Activated effector memory CD4-positive, alpha-beta T cell treated with anti-CD3 and anti-CD28 coated beads, Interleukin-2, amount 50 U/mL, for 16 hours (primary cell): ENCODE measurements around the gene CTSD.

Experiments
- DNase-seq: peaks from one replicate; pipeline ENCODE4 v3.0.0-alpha.2; 2020

Gene CTSD

DNA sequence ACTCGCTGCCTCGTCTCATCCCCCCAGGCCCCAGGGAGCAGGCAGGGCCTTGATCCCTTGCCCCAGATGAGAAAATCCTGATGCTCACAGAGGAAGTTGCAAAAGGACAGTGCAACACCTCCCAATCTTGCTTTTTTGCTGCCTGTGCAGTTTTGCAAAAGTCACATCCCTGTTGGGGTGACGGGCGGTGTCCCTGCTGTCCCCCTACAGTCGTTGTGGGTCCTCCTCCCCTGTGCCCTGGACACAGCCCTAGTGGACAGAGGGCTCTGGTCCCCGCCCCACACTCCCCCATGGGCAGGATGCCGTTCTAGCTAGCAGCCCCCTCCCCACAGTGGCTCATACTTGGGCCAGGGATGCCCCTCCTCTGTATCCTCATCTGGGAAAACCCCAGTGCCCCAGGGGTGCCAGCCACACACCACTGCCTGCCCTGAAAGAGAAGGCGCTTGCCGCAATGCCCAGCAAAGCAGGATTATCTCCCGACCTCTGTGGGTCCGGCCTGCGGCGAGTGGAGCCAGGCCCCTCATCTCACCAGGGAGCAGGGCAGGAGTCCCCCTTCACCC, 18.4 kb upstream of the CTSD start:
- no peak for DNase-seq

DNA sequence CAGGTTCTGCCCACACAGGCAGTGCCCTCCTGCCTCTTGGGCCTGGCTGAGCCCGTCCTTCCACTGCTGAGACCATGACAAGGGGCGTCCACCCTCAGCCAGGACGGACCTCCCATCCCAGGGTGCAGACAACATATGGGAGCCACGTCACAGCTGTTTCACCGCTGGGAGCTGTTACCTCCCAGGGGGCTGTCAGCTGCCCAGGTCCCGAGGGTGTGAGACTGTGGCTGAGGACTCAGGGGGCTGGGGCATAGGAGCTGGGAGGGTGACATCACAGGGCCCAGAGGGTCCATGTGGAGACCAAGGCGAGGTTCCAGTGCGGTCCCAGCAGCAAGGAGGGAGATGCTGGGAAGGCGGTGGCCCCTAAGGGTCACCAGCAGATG, 17.9 kb upstream of the CTSD start:
- no peak for DNase-seq

DNA sequence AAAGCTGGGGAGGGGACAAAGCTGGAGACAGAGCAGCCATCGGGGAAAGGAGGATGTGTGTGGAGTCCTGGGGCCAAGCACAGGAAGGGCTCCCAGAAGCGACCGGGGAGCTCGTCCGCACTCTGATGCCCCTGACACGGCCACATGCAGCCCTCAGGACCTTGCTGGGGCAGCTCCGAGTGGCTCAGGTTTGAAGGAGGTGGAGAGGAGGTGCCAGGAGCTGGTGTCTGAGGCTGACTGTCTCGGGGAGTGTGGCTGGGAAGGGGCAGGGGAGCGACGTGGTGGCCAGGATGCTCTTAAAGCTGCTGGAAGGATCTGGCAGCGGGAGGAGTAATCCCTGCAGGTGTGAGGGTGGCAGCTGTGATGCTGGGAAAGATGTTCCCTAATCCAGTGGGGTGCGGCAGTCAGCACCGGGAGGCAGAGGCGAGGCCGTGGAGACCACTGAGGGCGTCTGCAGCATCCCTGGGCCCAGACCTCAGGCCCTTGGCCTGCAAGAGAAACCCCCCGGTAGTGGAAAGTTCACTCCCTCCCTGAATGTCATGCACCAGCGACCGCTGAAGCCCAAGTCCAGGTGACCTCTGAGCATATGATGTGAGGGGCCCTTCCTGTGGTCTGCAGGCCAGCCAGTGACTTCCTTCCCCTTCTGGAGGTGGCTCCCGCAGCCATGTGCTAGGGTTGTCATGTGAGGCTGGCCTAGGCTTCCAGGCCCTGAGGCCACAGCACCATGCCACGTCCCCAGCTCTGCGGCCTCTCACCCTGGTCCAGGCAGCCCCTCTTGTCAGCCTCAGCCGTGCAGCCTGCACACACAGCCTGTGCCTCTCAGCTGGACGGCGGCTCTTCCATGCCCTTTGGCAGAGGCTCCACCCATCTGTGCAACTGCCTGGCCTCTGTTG, 17.2 kb upstream of the CTSD start:
- no peak for DNase-seq

DNA sequence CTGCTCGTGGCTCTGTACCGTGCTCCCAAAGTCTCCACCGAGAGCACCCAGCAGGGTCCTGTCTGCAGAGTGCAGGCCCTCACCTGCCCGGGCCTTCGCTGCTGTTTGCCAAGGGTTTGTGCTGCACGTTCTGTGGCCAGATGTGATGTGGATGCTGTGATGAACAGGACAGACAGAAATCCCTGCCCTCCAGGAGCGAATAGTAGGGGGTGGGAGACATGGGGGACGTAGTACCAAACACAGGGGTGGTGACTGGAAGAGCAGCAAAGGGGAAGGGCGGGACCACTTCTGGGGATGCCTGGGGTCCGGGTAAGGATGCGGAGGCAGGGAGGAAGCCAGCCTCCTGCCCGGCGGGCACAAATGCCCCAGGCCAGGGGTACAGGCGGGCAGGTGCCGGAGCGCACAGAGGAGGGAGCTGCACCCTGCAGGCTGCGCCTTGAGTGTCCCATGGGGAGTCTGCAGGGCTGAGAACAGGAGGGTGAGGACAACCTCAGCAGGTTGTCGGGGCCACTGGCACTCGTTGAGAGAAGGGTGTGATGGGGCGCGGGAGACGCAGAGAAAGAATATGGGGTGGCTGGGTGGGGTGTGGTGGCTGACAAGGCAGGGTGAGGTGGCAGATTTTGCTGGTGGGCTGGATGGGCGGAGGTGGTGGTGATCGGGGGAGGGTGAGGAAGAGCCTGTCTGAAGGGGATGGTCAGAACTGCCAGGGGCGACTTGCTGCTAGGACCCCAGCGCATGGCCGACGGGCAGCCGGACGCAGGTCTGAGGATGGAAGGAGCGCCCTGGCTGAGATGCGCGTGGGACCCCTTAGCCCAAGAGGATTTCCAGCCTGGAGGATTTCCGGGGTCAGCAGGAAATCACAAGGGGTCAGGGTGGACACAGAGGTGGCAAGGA, 16.3 kb upstream of the CTSD start:
- no peak for DNase-seq

- peak; percentile 59 for DNase-seq
These were observed 15.5 kb upstream of the CTSD start for GRCh38 chr11:1779034-1779805.

DNA sequence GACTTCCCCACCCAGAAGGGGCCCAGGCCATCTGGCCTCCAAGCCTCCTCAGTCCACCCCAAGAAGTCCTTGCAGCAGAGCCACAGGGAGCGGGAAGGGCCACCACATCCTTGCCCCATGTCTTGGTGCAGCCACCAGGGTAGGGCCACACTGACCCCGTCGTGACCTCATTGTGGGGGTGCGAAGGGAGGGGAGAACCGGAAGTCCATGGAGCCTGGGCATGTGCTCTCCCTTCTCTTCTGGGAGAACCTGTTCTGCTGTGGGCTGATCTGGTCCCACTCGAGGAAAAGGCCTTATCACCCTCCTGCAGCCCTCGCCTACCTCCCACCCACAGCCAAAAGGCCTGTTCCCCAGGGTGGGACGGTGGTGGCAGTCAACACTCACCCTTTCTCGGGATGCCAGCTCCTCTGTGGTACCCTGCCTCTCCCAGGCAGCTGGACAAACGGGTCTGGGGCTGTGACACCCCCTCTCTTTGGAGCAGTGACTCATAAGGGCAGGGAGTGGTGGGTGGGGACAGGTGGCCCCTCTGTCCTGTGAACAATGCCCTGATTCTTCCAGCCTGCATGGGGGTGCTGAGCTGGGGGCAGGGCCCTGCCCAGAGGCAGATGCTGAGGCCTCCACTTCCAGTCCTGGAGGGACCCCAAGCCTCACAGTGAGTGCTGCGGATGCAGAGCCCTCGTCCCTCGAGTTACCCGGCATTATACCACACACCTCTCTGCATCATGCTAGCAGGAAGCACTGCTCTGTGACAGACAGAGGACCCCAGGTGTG, 14.6 kb upstream of the CTSD start:
- no peak for DNase-seq

- no peak for DNase-seq
These were observed 14.0 kb upstream of the CTSD start for GRCh38 chr11:1777737-1778136.

GRCh38 chr11:1776944-1777715, 13.4 kb upstream of the CTSD start:
- no peak for DNase-seq

GRCh38 chr11:1776331-1776851, 12.7 kb upstream of the CTSD start:
- peak; percentile 47 for DNase-seq

GRCh38 chr11:1774886-1775285, 11.2 kb upstream of the CTSD start:
- peak; percentile 36 for DNase-seq

- peak; percentile 24 for DNase-seq
These were observed 10.3 kb upstream of the CTSD start for GRCh38 chr11:1773994-1774550.

DNA sequence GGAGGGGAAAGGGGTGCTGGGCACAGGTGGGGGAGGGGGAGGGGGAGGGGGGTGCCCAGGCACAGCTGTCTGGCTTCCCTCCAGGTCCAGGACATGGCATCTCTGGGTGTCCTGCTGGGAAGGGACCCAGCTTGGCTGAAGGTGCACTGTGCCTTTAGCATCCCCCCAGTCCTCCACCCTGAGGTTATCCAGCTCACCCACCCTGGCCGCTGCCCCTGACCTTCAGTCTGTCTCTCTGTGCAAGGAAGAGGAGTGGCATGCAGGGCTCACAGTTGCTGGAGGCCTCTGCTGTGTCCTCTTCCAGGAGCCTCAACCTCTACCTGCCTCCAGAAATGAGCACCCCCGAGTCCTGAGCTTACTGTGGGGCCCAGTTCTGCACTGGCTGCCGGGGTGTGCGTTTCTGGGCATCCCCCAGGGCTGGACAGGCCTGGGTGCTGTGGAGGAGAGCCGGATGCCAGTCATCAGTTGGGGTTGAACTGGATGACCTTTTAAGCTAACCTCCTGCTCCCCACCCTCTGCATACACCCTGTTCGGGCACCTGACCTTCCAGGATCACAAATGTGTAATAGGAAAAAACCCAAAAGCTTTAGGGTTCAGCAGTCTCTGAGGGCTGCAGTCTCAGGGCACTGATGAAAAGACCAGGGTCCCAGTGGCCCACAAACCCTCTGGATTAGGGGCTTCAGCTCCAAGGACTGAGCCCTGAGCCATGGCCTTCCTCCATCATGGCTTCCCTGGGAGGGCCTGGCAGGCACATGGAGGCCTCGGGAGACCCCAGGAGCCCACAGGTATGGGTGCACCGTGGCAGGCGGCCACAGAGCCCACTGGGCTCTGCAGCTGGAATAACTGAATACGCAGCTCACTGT, 9.6 kb upstream of the CTSD start:
- no peak for DNase-seq

DNA sequence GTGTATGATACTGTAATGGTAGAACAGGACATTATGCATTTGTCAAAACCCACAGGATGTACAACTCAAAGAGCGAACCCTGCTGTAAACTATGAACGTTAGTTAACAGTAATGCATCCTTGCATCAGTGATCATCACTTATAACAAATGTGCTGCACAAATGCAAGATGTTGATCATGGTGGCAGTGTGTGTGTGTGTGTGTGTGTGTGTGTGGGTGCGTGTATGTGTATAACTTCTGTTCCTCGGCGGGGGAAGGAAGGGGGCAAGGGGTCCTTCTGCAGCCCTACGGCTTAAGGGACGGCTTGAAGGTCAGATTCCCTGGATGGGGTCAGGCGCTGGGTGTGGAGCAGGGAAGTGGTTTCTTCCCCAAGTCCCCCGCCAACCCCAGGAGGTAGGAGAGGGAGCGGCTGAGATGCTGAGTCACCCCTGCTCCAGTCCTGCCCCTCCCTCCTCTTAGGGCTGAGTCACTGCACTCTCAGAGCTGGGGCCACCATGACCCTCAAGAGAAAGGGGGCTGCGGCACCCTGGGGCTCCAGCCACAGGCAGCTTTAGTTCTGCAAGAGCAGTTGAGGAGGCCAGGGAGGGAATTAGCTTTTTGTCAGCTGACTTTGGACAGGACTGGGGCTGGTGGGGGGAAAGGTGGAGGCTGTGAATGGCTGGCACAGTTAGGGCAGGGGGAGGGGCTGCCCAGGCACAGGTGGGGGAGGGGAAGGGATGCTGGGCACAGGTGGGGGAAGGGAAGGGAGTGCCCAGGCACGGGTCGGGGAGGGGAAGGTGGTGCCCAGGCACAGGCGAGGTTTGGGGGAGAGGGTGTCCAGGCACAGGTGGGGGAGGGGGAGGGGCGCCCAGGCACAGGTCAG, 8.8 kb upstream of the CTSD start:
- DNase-seq = peak; percentile 85

GRCh38 chr11:1771700-1772099, 8.0 kb upstream of the CTSD start:
- DNase-seq = peak; percentile 36

- peak; percentile 49 for DNase-seq
These were observed 7.5 kb upstream of the CTSD start for GRCh38 chr11:1771273-1771672.

- no peak for DNase-seq
These were observed 6.8 kb upstream of the CTSD start for GRCh38 chr11:1770528-1770927.

DNA sequence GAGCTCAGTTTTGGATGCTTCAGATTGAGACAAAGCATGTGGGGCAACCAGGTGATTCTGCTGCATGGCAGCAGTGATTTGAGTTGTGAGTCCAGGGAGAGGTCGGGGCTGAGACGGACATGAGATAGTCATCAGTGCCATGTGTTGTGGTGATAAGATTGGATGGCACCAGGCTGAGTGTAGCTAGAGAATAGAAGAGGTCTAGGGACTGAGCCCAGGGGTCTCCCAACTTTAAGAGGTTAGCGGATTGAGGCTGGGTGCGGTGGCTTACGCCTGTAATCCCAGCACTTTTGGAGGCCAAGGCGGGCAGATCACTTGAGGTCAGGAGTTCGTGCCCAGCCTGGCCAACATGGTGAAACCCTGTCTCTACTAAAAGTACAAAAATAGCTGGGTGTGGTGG, 6.3 kb upstream of the CTSD start:
- DNase-seq = peak; percentile 42

DNA sequence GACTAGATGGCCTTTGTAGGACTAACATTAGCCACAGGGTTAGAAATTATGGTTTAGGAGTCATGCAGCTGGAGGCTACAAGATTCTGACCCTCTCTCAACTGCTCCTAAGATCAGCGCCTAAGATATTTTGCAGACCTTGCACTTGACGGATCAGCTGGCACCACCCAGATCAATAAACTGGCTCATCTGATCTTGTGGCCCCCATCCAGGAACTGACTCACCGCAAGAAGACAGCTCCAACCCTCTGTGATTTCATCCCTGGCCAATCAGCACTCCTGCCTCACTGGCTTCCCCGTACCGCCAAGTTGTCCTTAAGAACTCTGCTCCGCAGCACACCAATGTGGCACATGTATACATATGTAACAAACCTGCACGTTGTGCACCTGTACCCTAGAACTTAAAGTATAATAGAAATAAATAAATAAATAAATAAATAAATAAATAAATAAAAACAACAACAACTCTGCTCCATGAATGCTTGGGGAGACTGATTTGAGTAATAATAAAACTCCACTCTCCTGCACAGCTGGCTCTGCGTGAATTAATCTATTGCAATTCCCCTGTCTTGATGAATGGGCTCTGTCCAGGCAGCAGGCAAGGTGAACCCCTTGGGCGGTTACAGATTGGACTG, 5.7 kb upstream of the CTSD start:
- peak; percentile 43 for DNase-seq
